Skeletal muscle tissue (tissue), 4 donors: ENCODE results near the gene ATPAF2. TPM values are rescaled to one million over a fixed set of nuclear protein-coding genes. Genes with fewer than 3 reads are reported as not detected.
A peak's percentile ranks its signal among the peaks of the same experiment; 100 is the strongest.

Experiments used
- H3K27ac ChIP-seq: one replicate; pipeline ENCODE4 v1.7.0; 2013; ENCODE audit warnings: mild to moderate bottlenecking, low read depth, low read length, inconsistent platforms
- H3K27me3 ChIP-seq, 3 donors: one replicate each; pipeline ENCODE4 v1.7.0; 2013; ENCODE audit warnings: low read length in 3 of 3; ENCODE audit not compliant: control insufficient read depth in 3 of 3, insufficient read depth in 3 of 3
- H3K36me3 ChIP-seq, 3 donors: one replicate each; pipeline ENCODE4 v1.7.0; 2013; ENCODE audit warnings: low read length in 3 of 3; ENCODE audit not compliant: control insufficient read depth in 3 of 3, insufficient read depth in 3 of 3
- H3K4me1 ChIP-seq, 3 donors: one replicate each; pipeline ENCODE4 v1.7.0; 2013; ENCODE audit warnings: low read length in 3 of 3, mild to moderate bottlenecking in 3 of 3; ENCODE audit not compliant: control insufficient read depth in 3 of 3, insufficient read depth in 3 of 3
- H3K4me3 ChIP-seq, 3 donors: one replicate each; pipeline ENCODE4 v1.7.0; 2013; ENCODE audit warnings: low read length in 3 of 3
- H3K9ac ChIP-seq, 3 donors: one replicate each; pipeline ENCODE4 v1.7.0; 2013; ENCODE audit warnings: low read length in 3 of 3, mild to moderate bottlenecking in 3 of 3, moderate library complexity in 2 of 3, low read depth in 1 of 3
- H3K9me3 ChIP-seq, 3 donors: one replicate each; pipeline ENCODE4 v1.7.0; 2013; ENCODE audit warnings: low read length in 3 of 3; ENCODE audit not compliant: control insufficient read depth in 3 of 3
- total RNA-seq: library from RNA; depleted of rRNA; stranded (reverse); fragments of >200 nt; gene quantifications from one replicate; pipeline ENCODE4 v1.2.3, GENCODE V29; 2014
- donor health status: Osteomylitis.

Gene ATPAF2
- total RNA-seq, 1 donor from 2014 or later, result 19.3 TPM

- peaks cover 26 to 51% (median 31%) of the 10 kb centered on the region in 3 donors for H3K4me1 ChIP-seq
- H3K4me3 ChIP-seq, result no peak overlapping the region
- no peaks in the 10 kb centered on the region for H3K9me3 ChIP-seq
- H3K27me3 ChIP-seq, result no peaks in the 10 kb centered on the region
- H3K36me3 ChIP-seq, result peaks cover 4 to 13% (median 13%) of the 10 kb centered on the region in 3 donors
- H3K27ac ChIP-seq, result peak overlapping the region; percentile 22
- H3K9ac ChIP-seq, result peak overlapping the region in 2 of 3 donors; percentile 36 to 42
Observed at GRCh38 chr17:18041776-18042175, 2.8 kb upstream of the ATPAF2 start.

- Histone ChIP-seq H3K9me3 (no peaks in the 10 kb centered on the region), H3K27me3 (no peaks in the 10 kb centered on the region), H3K4me3 (peak overlapping the region; percentile 75 to 87 (median 78)), H3K4me1 (peaks cover 26 to 51% (median 31%) of the 10 kb centered on the region in 3 donors), H3K9ac (peak overlapping the region; percentile 85 to 88 (median 85)), H3K27ac (peak overlapping the region; percentile 83), H3K36me3 (peaks cover 0 to 7% (median 5%) of the 10 kb centered on the region in 3 donors)
Observed at GRCh38 chr17:18040261-18040858, 1.4 kb upstream of the ATPAF2 start.

GRCh38 chr17:18039535-18040260 is 730 bp upstream of the ATPAF2 start:
- H3K4me1 ChIP-seq, result peaks cover 26 to 51% (median 31%) of the 10 kb centered on the region in 3 donors
- peak overlapping the region; percentile 76 to 87 (median 78) for H3K4me3 ChIP-seq
- H3K27ac ChIP-seq, result peak overlapping the region; percentile 83
- no peaks in the 10 kb centered on the region for H3K27me3 ChIP-seq
- no peaks in the 10 kb centered on the region for H3K9me3 ChIP-seq
- H3K9ac ChIP-seq, result peak overlapping the region; percentile 85 to 88 (median 85)
- H3K36me3 ChIP-seq, result peaks cover 0 to 2% (median 0%) of the 10 kb centered on the region in 3 donors

GRCh38 chr17:18038149-18038850 is 668 bp downstream of the ATPAF2 start:
- no peaks in the 10 kb centered on the region for H3K9me3 ChIP-seq
- H3K4me3 ChIP-seq, result peak overlapping the region; percentile 92 to 96 (median 96)
- peak overlapping the region; percentile 83 for H3K27ac ChIP-seq
- H3K4me1 ChIP-seq, result peaks cover 27 to 45% (median 29%) of the 10 kb centered on the region in 3 donors
- no peaks in the 10 kb centered on the region for H3K27me3 ChIP-seq
- H3K36me3 ChIP-seq, result peaks cover 0 to 2% (median 0%) of the 10 kb centered on the region in 3 donors
- peak overlapping the region; percentile 81 to 95 (median 91) for H3K9ac ChIP-seq

GRCh38 chr17:18037486-18037885 is 1.5 kb downstream of the ATPAF2 start:
- H3K4me3 ChIP-seq, result no peak overlapping the region
- no peaks in the 10 kb centered on the region for H3K36me3 ChIP-seq
- no peaks in the 10 kb centered on the region for H3K9me3 ChIP-seq
- H3K4me1 ChIP-seq, result peaks cover 31 to 45% (median 32%) of the 10 kb centered on the region in 3 donors
- no peaks in the 10 kb centered on the region for H3K27me3 ChIP-seq
- no peak overlapping the region for H3K9ac ChIP-seq
- H3K27ac ChIP-seq, result no peak overlapping the region

GRCh38 chr17:18035704-18036103 is 3.3 kb downstream of the ATPAF2 start:
- H3K4me3 ChIP-seq, result no peak overlapping the region

GRCh38 chr17:18033442-18034099 is 5.4 kb downstream of the ATPAF2 start:
- Histone ChIP-seq H3K9ac (peak overlapping the region in 1 of 3 donors; percentile 9), H3K27ac (no peak overlapping the region), H3K4me3 (no peak overlapping the region), H3K36me3 (no peaks in the 10 kb centered on the region), H3K9me3 (no peaks in the 10 kb centered on the region), H3K27me3 (no peaks in the 10 kb centered on the region), H3K4me1 (peaks cover 24 to 34% (median 28%) of the 10 kb centered on the region in 3 donors)

More at GRCh38 chr17:18035704-18036103, 3.3 kb downstream of the ATPAF2 start:
- H3K9ac ChIP-seq, result no peak overlapping the region
- H3K36me3 ChIP-seq, result no peaks in the 10 kb centered on the region
- H3K9me3 ChIP-seq, result no peaks in the 10 kb centered on the region
- H3K27ac ChIP-seq, result no peak overlapping the region
- peaks cover 27 to 39% (median 33%) of the 10 kb centered on the region in 3 donors for H3K4me1 ChIP-seq
- no peaks in the 10 kb centered on the region for H3K27me3 ChIP-seq

GRCh38 chr17:18031955-18032354 is 7.0 kb downstream of the ATPAF2 start:
- peak overlapping the region; percentile 37 for H3K27ac ChIP-seq
- peaks cover 28 to 39% (median 30%) of the 10 kb centered on the region in 3 donors for H3K4me1 ChIP-seq
- peak overlapping the region in 1 of 3 donors; percentile 40 for H3K9ac ChIP-seq
- no peak overlapping the region for H3K4me3 ChIP-seq
- H3K9me3 ChIP-seq, result no peaks in the 10 kb centered on the region
- H3K27me3 ChIP-seq, result no peaks in the 10 kb centered on the region
- H3K36me3 ChIP-seq, result no peaks in the 10 kb centered on the region

- Histone ChIP-seq H3K27ac (peak overlapping the region; percentile 34), H3K27me3 (no peaks in the 10 kb centered on the region), H3K9me3 (no peaks in the 10 kb centered on the region), H3K4me3 (peak overlapping the region in 1 of 3 donors; percentile 23), H3K4me1 (peaks cover 33 to 52% (median 34%) of the 10 kb centered on the region in 3 donors), H3K36me3 (peaks cover 2 to 11% (median 4%) of the 10 kb centered on the region in 3 donors), H3K9ac (peak overlapping the region in 1 of 3 donors; percentile 57)
Observed at GRCh38 chr17:18028952-18029540, 9.9 kb downstream of the ATPAF2 start.
